ENCODE measurements around the gene FBXL14. TPM values are rescaled to one million over a fixed set of nuclear protein-coding genes. Genes with fewer than 3 reads are reported as not detected.

Gene FBXL14
- total RNA-seq, 2 donors from 2014 or later, result 10.0 to 20.4 TPM

DNA sequence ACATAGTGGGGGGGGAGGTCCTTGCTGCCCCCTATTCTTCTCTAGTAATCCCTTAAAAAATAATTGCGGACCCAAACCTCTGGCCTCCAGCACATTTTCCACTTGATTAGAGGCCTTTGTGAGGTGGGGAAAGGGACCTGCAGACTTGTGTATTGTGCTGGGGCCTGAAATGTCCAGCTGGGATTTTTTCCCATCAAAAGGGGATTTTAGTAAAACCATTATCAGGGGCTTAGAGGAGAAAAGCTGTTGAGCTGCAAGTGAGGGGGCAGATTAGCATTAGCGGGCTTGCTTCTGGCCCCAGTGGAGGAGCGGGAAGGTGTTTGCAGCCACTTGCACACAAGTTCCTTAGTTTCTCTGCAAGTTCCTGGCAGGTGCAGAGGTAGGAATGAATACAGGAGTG is 13.9 kb downstream of the FBXL14 start:
- DNase-seq, result peak; percentile 72
- Mint-ChIP-seq H3K36me3 (ENCODE audit: low read depth) (no peaks in the 10 kb centered on the region), H3K27ac (no peak overlapping the region), H3K9me3 (no peaks in the 10 kb centered on the region), H3K4me1 (peaks cover 40% of the 10 kb centered on the region), H3K4me3 (no peak overlapping the region), H3K27me3 (ENCODE audit: insufficient read depth) (peaks cover 87% of the 10 kb centered on the region)
- 33% methylated on average over 2 of the region's 3 CpGs; no CpG with 5 or more reads in 1 of the 2 experiments for WGBS, 2 experiments (ENCODE audit: insufficient coverage in 1 of 2, insufficient read length in 1 of 2)
- H3K36me3 ChIP-seq (ENCODE audit: control insufficient read depth, insufficient read depth, low read length), result no peaks in the 10 kb centered on the region
- TF ChIP-seq, protein P1, sequence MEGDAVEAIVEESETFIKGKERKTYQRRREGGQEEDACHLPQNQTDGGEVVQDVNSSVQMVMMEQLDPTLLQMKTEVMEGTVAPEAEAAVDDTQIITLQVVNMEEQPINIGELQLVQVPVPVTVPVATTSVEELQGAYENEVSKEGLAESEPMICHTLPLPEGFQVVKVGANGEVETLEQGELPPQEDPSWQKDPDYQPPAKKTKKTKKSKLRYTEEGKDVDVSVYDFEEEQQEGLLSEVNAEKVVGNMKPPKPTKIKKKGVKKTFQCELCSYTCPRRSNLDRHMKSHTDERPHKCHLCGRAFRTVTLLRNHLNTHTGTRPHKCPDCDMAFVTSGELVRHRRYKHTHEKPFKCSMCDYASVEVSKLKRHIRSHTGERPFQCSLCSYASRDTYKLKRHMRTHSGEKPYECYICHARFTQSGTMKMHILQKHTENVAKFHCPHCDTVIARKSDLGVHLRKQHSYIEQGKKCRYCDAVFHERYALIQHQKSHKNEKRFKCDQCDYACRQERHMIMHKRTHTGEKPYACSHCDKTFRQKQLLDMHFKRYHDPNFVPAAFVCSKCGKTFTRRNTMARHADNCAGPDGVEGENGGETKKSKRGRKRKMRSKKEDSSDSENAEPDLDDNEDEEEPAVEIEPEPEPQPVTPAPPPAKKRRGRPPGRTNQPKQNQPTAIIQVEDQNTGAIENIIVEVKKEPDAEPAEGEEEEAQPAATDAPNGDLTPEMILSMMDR (conservative IDR thresholded peaks at IDR 0.05), result no peak
- H3K4me1 ChIP-seq (ENCODE audit: control insufficient read depth, insufficient read depth, low read length), result peaks cover 32% of the 10 kb centered on the region
- H3K9ac ChIP-seq (ENCODE audit: extremely low read depth, low read length, poor library complexity, severe bottlenecking), result no peak overlapping the region
- no peak overlapping the region for H3K4me3 ChIP-seq (ENCODE audit: low read length)
- H3K9me3 ChIP-seq (ENCODE audit: control insufficient read depth, low read length), result no peaks in the 10 kb centered on the region
- peaks cover 71% of the 10 kb centered on the region for H3K27me3 ChIP-seq (ENCODE audit: control insufficient read depth, insufficient read depth, low read length, poor library complexity, severe bottlenecking)
- H3K27ac ChIP-seq (ENCODE audit: low read depth, low read length), result no peak overlapping the region

DNA sequence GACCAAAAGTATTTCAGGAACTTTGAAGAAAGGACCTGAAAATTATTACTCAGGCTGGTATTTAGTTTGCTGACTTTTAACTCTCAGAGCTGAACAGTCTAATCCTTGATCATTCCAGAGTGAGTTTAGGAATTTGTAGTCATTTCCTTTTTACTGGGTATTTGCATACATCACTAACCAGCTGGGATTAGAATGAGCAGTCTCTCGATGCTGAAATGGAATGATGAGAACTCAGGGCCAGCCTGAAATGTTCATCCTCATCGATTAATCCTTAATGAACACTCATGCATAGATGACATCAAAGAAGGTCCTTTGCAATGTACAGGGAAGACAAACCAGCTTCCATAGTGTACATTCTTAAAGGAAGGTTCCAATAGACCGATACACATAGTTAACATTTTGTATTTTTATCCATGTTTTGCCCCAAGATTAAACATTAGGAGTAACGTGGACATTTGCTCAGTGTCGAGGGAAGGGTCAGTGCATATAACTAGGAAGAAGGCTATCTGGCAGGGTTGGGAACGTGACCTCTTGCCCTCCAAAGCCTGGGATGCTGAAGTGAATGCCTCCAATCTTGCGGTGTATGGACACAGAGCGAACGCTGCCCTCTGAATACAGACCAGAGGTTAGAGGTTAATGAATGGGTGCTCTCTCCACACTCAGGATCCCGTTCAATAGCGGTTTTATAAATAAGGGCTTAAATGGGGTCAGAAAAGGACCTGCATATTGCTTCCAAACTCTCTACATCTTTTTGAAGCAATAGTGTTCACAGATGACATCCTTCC is 14.5 kb downstream of the FBXL14 start:
- H3K4me3 Mint-ChIP-seq, result no peak overlapping the region

DNA sequence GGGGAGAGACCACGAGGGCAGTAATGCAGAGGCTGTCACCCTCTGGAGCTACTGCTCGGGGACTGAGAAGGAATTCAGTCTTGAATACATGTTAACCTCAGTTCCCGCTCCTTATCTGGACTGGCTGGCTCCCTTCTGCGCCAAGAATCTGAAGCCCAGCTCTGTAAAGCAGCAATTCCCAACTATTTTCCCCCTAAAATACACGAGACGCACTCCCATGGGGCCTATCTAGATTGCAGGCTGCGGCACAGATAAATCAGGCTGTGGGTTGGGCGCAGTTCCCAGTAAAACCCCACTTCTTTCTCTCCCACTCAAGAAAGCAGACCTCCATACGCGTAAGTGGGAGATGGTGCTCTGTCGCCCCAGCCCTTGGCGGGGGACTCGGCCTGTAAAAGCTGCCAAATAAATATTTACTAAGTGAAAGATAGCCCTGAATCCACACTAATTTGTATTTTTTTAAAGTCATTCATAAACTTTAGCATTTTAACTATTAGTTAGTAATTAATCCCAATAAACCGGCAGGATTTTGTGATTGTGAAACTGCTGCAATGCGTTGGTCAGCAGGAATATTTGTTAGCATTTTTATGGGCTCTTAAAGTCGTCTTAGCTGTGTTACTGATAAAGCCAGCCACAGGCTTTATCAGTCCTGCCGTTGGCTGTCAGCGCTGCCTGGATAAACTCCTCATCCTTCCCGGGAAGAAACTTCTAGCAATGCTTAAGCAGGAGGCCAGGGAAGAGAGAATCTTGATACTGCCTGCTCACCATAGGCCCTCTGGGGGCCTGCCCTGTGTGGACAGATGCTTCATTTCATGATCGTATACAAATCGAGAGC is 17.8 kb downstream of the FBXL14 start:
- H3K36me3 ChIP-seq (ENCODE audit: control insufficient read depth, insufficient read depth, low read length), result no peaks in the 10 kb centered on the region
- Mint-ChIP-seq H3K9me3 (peaks cover 4% of the 10 kb centered on the region), H3K36me3 (ENCODE audit: low read depth) (no peaks in the 10 kb centered on the region), H3K27me3 (ENCODE audit: insufficient read depth) (peaks cover 81% of the 10 kb centered on the region), H3K27ac (peak overlapping the region; percentile 87), H3K4me1 (peaks cover 45% of the 10 kb centered on the region), H3K4me3 (peak overlapping the region; percentile 7)
- peak overlapping the region; percentile 29 for H3K9ac ChIP-seq (ENCODE audit: extremely low read depth, low read length, poor library complexity, severe bottlenecking)
- peak; percentile 64 for DNase-seq
- H3K27me3 ChIP-seq (ENCODE audit: control insufficient read depth, insufficient read depth, low read length, poor library complexity, severe bottlenecking), result peaks cover 53% of the 10 kb centered on the region
- TF ChIP-seq, protein P1 (conservative IDR thresholded peaks at IDR 0.05), result peak; percentile 36
- peaks cover 40% of the 10 kb centered on the region for H3K4me1 ChIP-seq (ENCODE audit: control insufficient read depth, insufficient read depth, low read length)
- WGBS, 2 experiments (ENCODE audit: insufficient coverage in 1 of 2, insufficient read length in 1 of 2), result 59 to 68% methylated on average over 14 to 21 of the region's 21 CpGs
- no peaks in the 10 kb centered on the region for H3K9me3 ChIP-seq (ENCODE audit: control insufficient read depth, low read length)
- H3K4me3 ChIP-seq (ENCODE audit: low read length), result no peak overlapping the region
- peak overlapping the region; percentile 18 for H3K27ac ChIP-seq (ENCODE audit: low read depth, low read length)

More for the DNA sequence above, 14.5 kb downstream of the FBXL14 start:
- H3K4me1 ChIP-seq (ENCODE audit: control insufficient read depth, insufficient read depth, low read length), result peaks cover 39% of the 10 kb centered on the region
- H3K27me3 Mint-ChIP-seq (ENCODE audit: insufficient read depth), result peaks cover 85% of the 10 kb centered on the region
- no peak overlapping the region for H3K9ac ChIP-seq (ENCODE audit: extremely low read depth, low read length, poor library complexity, severe bottlenecking)
- H3K9me3 Mint-ChIP-seq, result no peaks in the 10 kb centered on the region
- TF ChIP-seq, protein P1 (conservative IDR thresholded peaks at IDR 0.05), result no peak
- no peak overlapping the region for H3K4me3 ChIP-seq (ENCODE audit: low read length)
- no peaks in the 10 kb centered on the region for H3K36me3 ChIP-seq (ENCODE audit: control insufficient read depth, insufficient read depth, low read length)
- H3K27ac ChIP-seq (ENCODE audit: low read depth, low read length), result no peak overlapping the region
- H3K4me1 Mint-ChIP-seq, result peaks cover 45% of the 10 kb centered on the region
- H3K36me3 Mint-ChIP-seq (ENCODE audit: low read depth), result no peaks in the 10 kb centered on the region
- no peak for DNase-seq
- H3K27me3 ChIP-seq (ENCODE audit: control insufficient read depth, insufficient read depth, low read length, poor library complexity, severe bottlenecking), result peaks cover 64% of the 10 kb centered on the region
- H3K27ac Mint-ChIP-seq, result no peak overlapping the region
- H3K9me3 ChIP-seq (ENCODE audit: control insufficient read depth, low read length), result no peaks in the 10 kb centered on the region
- 86 to 92% methylated on average over 6 to 11 of the region's 11 CpGs for WGBS, 2 experiments (ENCODE audit: insufficient coverage in 1 of 2, insufficient read length in 1 of 2)
